Amniotic epithelial cell (primary cell): ENCODE results near the gene PIGU.

Experiments
- DNase-seq: peaks from one replicate; pipeline ENCODE4 v3.0.0-alpha.2; 2010; ENCODE audit warnings: low read depth

PIGU gene

DNA sequence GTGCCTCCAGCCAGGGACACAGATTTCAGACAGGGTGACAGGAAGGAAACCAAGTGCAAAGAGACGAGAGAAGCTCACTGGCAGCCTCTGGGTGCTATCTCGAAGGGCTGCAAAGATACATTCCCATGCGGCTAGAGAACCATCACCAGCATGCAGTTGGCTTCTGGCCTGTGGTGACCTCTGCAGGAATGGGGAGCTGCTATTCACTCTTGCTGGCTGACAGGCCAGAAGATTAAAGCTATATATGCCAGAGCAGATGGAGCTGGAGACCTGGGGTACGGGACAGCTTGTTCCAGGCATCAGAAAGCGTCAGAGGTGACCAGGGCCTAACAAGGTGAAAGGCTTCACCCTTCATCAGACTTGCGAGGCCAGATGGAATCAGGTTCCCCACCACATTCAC lies 98.4 kb downstream of the PIGU start:
- DNase-seq = peak; percentile 42

GRCh38 chr20:34578025-34578424 lies 98.9 kb downstream of the PIGU start:
- DNase-seq = peak; percentile 73

- no peak for DNase-seq
Measured at GRCh38 chr20:34577061-34577460, 99.8 kb downstream of the PIGU start.

DNA sequence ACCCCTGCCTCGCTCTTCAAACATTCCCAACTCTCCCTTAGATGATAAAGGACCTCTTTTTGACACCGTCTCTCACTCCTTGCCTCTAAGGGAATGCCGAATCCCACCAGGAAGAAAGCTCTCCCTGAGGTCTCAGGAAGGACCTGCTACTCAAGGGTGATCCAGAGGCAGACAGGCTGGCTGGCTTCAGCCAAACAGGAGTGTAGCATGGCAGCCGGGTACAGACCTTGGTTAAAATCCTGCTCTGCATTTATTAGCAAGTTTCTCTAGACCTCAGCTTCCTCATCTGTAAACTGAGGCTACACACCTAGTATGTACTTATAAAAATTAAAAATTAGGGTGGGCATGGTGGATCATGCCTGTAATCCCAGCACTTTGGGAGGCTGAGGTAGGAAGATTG lies 101.1 kb downstream of the PIGU start:
- DNase-seq = no peak

DNA sequence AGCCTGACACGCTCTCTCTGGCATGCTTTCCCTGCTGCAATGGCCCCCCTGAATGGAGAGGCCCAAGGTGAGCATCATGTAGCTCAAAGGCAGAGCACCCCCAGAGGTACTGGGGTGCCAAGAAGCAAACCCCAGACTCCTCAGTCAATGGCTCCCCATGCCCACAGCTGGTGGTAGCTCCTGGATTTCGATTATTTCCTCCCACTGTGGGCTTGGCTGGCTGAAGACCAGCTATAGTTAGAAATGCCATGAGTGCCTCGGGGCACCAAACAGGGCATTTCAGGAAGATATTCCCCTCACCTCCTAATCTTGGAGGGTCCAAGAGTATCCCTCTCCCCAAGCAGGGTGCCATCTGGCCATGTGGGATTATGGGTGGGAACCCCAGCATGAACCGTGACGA lies 101.6 kb downstream of the PIGU start:
- DNase-seq = no peak

GRCh38 chr20:34574861-34575260 lies 102.0 kb downstream of the PIGU start:
- no peak for DNase-seq

DNA sequence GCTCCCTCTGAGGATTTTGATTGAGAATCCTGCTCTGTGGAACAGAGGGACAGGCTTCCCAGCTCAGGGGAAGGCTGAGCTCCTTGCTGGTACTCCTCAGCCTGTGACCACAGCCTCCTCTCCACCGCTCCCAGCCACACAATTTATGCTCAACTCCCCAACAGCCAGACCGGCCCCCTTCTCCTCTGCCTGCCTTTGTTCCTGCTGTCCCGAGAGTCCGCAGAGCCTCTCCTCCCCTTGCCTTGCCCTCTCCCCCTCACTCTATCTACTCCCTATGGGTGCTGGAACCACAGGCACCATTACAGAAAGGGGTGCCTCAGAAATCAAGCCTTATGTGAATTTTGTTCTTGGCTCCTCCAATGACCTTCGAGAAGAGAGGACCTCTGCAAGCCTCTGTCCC lies 102.5 kb downstream of the PIGU start:
- DNase-seq = no peak

- peak; percentile 49 for DNase-seq
Measured at GRCh38 chr20:34573541-34574300, 103.2 kb downstream of the PIGU start.

DNA sequence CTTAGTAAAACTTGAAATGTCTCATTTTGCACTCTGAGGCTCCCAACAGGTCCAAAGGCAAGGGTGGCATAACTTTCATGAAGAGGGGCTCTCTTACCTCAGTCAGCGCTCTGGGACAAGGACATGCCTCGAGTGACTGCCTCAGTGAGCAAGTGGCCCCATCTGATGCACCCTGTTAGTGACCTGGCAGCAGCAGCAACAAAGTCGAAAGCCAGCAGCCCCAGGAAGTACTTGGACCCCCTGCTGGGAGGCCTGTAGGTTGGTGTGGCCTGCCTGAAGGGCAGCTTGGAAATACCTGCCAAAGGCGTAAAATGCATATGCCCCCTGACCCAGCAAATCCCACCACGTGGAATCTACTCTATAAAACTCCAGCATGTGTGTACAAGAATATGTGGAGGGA lies 105.1 kb downstream of the PIGU start:
- no peak for DNase-seq

DNA sequence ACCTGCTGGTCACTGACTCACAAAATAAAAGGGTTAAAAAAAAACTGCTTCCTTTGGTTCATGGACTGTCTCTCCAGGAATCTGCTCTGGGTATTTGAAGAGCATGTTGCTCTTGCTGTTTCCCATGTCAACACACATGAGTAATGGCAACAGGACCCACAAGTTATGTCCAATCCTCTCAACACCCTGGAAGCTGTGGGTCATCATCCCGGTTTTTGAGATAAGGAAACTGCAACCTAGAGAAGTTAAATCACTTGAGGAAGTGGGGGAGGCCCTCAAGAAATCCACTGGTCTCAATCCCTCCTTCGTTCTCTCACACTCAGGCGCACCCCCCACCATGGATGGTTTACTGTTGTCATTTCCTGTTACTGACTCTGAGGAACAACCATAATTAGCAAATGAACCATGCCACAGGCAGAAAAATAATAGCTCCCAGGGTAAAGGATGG lies 106.0 kb downstream of the PIGU start:
- DNase-seq = peak; percentile 100

DNA sequence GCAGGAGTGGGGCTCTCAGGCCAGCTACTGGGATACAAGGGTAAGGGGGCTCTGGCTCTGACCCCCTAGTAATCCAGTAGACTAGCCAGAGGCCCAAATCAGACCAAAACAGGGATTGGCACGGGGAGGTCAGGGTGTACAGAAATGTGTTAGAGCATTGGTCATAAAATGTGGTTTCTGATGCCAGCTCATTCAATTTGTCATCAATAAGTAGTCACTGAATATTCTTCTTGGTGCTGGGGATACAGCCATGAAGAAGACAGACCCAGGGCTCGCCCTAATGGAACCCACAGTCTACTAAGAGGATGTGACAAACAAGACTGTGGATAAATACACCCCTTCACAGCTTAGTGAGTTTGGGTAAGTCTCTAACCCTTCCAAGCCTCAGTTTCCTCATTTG lies 107.3 kb downstream of the PIGU start:
- DNase-seq = no peak

GRCh38 chr20:34567892-34568865 lies 108.7 kb downstream of the PIGU start:
- no peak for DNase-seq

- no peak for DNase-seq
Measured at GRCh38 chr20:34566978-34567891, 109.7 kb downstream of the PIGU start.

GRCh38 chr20:34564833-34565232 lies 112.1 kb downstream of the PIGU start:
- DNase-seq = no peak

DNA sequence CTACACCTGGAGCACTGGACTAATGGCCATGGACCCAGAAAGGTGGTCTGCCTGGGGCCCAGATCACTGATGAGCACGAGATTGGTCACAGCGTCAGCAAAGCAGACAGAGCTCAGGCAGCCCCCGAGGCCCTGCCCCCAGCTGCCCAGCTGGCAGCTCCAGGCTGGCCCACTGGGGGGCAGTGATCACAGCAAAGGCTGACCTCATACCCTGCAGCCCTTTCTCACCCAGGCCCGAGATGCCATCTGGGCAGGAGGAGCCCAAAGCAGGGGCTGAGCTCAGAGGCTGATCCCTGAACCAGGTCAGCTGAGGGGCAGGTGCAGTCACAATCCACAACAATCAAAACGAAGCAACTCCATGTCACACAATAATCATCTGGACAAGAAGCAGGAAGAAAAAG lies 114.3 kb downstream of the PIGU start:
- peak; percentile 16 for DNase-seq

- DNase-seq = no peak
Measured at GRCh38 chr20:34561661-34562060, 115.2 kb downstream of the PIGU start.

GRCh38 chr20:34560614-34561013 lies 116.3 kb downstream of the PIGU start:
- DNase-seq = no peak

GRCh38 chr20:34560141-34560523 lies 116.8 kb downstream of the PIGU start:
- no peak for DNase-seq

DNA sequence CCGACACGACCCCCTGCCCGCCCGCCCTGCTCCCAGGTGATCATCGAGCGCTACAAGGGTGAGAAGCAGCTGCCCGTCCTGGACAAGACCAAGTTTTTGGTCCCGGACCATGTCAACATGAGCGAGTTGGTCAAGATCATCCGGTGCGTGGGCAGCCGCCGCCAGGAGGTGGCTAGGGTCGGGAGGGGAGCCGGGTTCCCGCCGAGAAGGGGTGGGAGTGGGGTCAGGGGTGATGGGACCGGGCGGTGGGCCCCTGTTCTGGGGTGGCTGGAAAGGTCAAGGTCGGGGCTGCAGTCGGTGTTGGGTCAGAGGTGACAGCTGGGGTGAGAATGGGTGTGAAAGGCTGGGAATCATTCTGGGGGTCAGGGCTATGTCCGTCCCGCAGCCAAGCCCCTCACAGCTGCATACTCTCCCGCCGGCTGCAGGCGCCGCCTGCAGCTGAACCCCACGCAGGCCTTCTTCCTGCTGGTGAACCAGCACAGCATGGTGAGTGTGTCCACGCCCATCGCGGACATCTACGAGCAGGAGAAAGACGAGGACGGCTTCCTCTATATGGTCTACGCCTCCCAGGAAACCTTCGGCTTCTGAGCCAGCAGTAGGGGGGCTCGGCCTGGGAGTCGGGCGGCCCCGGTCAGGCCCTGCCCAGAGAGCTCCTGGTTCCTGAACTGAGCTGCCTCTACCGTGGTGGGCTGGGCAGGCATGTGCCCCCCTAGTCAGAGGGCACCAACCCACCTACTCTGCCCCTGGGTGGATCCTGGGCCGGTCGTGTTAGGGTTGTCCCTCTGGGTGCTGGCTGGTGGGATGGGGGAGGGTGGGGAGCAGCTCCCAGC lies 117.4 kb downstream of the PIGU start:
- no peak for DNase-seq

GRCh38 chr20:34558320-34559218 lies 118.3 kb downstream of the PIGU start, which contains the start of gene MAP1LC3A:
TSS of gene MAP1LC3A (plus strand) at chr20:34558718. CDS start at chr20:34558869, 151 bp downstream.
- peak; percentile 94 for DNase-seq
